Osteoblast (primary cell): Measurements from ENCODE around the gene CPEB1. TPM values are rescaled to one million over a fixed set of nuclear protein-coding genes. Genes with fewer than 3 reads are reported as not detected.

Source experiments
- DNase-seq: peaks from one replicate; pipeline ENCODE4 v3.0.0; 2011; ENCODE audit warnings: low spot score, mixed read lengths; ENCODE audit not compliant: insufficient read length; ENCODE audit errors: missing footprints
- H2AFZ ChIP-seq: 2 replicates; pipeline ENCODE4 v1.6.0; 2011; ENCODE audit warnings: mild to moderate bottlenecking, low read length
- H3K27ac ChIP-seq: 2 replicates; pipeline ENCODE4 v1.5.1; 2011; ENCODE audit warnings: mild to moderate bottlenecking, low read depth, low read length, moderate library complexity
- H3K27me3 ChIP-seq: 2 replicates; pipeline ENCODE4 v1.6.0; 2012; ENCODE audit warnings: mild to moderate bottlenecking, control low read depth, inconsistent platforms, low read length, moderate library complexity; ENCODE audit not compliant: insufficient read depth
- H3K36me3 ChIP-seq: 2 replicates; pipeline ENCODE4 v1.5.1; 2011; ENCODE audit warnings: mild to moderate bottlenecking, low read length, control low read depth, moderate library complexity; ENCODE audit not compliant: insufficient read depth
- H3K4me1 ChIP-seq: 2 replicates; pipeline ENCODE4 v1.5.1; 2011; ENCODE audit warnings: mild to moderate bottlenecking, low read length, control low read depth, moderate library complexity; ENCODE audit not compliant: insufficient read depth
- H3K4me2 ChIP-seq: 2 replicates; pipeline ENCODE4 v1.6.0; 2011; ENCODE audit warnings: mild to moderate bottlenecking, low read length; ENCODE audit not compliant: insufficient read depth
- H3K4me3 ChIP-seq: fragments of 200-600 bp; sonication (generic); 3 replicates; pipeline ENCODE4 v1.5.1; 2012; ENCODE audit warnings: mild to moderate bottlenecking, low read length, inconsistent platforms; ENCODE audit not compliant: insufficient read depth
- H3K79me2 ChIP-seq: 2 replicates; pipeline ENCODE4 v1.6.0; 2012; ENCODE audit warnings: mild to moderate bottlenecking, low read length, control low read depth, inconsistent platforms; ENCODE audit not compliant: insufficient read depth
- H3K9me3 ChIP-seq: 2 replicates; pipeline ENCODE4 v1.5.1; 2011; ENCODE audit warnings: low read depth, low read length, control low read depth
- H4K20me1 ChIP-seq: 2 replicates; pipeline ENCODE4 v1.6.0; 2012; ENCODE audit warnings: mild to moderate bottlenecking, low read length, control low read depth; ENCODE audit not compliant: insufficient read depth
- total RNA-seq: library from RNA; depleted of rRNA; stranded (reverse); fragments of >200 nt; gene quantifications from 2 replicates; pipeline ENCODE4 v1.2.3, GENCODE V29; 2012
- TF ChIP-seq, protein P1 (sequence below): IDR thresholded peaks from 2 replicates; pipeline ENCODE4 v1.5.1; 2011; ENCODE audit warnings: mild to moderate bottlenecking, low read depth, low read length, moderate library complexity; ENCODE audit errors: extremely low read depth

Gene CPEB1
- total RNA-seq, 1 donor: 36.6 TPM

DNA sequence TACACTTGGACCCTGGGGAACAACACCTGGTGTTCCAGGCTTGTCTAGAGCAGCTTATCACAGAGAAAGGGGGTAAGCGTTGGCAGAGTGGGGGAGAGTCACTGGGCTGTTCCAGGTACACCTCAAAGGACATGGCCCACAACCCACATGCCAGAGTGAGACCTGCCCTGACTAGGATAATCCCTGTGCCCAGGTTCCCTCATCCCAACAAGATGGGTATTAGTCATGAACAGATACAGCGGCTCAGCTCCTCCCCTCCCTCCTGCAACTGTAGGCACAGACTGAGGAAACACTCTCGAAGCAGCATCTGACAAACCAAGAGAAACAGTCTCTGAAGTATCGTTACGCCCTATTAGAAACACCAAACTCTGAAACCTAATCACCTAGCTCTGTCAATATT lies 74.9 kb downstream of the CPEB1 start:
- DNase-seq: peak; percentile 17
- Histone ChIP-seq H3K36me3 (no peaks in the 10 kb centered on the region), H3K27ac (peak overlapping the region; percentile 85), H3K4me2 (peak overlapping the region; percentile 93), H3K4me3 (peak overlapping the region; percentile 76), H4K20me1 (no peaks in the 10 kb centered on the region), H3K27me3 (no peaks in the 10 kb centered on the region), H3K79me2 (peaks cover 24% of the 10 kb centered on the region), H2AFZ (peak overlapping the region; percentile 98), H3K9me3 (no peaks in the 10 kb centered on the region), H3K4me1 (peaks cover 28% of the 10 kb centered on the region)
- TF ChIP-seq, protein P1, sequence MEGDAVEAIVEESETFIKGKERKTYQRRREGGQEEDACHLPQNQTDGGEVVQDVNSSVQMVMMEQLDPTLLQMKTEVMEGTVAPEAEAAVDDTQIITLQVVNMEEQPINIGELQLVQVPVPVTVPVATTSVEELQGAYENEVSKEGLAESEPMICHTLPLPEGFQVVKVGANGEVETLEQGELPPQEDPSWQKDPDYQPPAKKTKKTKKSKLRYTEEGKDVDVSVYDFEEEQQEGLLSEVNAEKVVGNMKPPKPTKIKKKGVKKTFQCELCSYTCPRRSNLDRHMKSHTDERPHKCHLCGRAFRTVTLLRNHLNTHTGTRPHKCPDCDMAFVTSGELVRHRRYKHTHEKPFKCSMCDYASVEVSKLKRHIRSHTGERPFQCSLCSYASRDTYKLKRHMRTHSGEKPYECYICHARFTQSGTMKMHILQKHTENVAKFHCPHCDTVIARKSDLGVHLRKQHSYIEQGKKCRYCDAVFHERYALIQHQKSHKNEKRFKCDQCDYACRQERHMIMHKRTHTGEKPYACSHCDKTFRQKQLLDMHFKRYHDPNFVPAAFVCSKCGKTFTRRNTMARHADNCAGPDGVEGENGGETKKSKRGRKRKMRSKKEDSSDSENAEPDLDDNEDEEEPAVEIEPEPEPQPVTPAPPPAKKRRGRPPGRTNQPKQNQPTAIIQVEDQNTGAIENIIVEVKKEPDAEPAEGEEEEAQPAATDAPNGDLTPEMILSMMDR: no peak

DNA sequence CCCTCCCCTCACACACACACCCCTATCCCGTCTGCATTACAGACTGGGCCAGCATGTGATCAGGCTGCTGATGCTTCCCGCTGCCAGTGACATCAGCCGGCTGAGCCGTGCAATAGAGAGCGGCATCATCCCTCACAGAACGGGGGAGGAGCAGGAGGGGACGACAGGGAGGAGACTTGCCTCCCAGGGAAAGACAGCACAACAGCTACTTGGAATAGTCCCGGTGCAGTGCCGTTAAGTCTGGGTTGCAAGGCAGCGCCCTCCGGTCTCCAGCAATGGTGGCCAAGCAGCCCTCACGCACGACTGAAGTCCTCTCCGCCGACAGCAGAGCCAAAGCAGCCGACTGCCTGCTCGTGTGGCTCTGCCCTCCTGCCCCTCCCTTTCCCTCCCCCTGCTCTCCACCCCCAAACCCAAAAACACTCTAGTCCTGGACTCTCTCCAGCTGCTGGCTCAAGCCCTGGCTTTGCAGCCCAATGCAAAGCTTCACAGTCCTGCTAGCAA lies 75.4 kb downstream of the CPEB1 start:
- H3K27ac ChIP-seq: peak overlapping the region; percentile 85
- H4K20me1 ChIP-seq: no peaks in the 10 kb centered on the region
- H3K36me3 ChIP-seq: no peaks in the 10 kb centered on the region
- peak; percentile 91 for DNase-seq
- H3K4me3 ChIP-seq: peak overlapping the region; percentile 76
- no peaks in the 10 kb centered on the region for H3K27me3 ChIP-seq
- peak overlapping the region; percentile 93 for H3K4me2 ChIP-seq
- TF ChIP-seq, protein P1: no peak
- H3K4me1 ChIP-seq: peaks cover 34% of the 10 kb centered on the region
- no peaks in the 10 kb centered on the region for H3K9me3 ChIP-seq
- H2AFZ ChIP-seq: peak overlapping the region; percentile 98
- peaks cover 24% of the 10 kb centered on the region for H3K79me2 ChIP-seq

DNA sequence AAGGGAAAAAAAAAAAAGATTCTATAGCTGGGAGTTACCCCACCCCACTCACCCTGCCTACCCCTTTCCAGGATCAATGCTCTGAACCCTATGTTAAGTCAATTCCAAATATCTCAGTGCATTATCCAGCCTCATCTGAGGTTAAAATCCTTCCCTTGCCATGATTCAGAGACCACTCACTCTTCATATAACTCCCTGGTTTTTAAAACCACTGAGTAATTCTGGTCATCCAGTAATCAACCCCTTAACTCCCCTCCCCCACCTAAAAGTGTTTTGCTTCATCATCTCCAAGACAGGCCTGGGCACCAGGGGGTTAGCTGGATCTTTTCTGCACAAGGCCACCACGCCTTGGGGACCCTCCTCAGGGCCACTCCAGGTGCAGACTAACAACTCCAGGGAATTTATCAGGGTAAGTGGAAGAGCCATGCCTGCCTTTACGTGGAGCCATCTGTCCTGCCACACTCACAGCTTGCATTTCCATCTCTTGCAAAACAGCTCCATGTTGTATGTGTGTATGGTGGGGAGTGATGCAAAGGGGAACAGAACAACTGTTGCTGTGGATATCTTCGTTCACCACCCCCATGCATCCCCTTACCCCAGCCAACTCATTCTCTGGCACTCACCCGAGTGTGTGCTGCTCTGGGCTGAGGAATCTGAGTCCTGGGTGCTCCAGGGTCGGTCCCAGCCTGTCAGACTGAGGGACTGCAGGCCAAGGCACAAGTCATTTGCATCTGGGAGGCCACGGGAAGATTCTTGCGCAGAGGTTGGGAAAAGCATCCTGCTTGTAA lies 76.2 kb downstream of the CPEB1 start:
- DNase-seq: peak; percentile 62
- Histone ChIP-seq H4K20me1 (no peaks in the 10 kb centered on the region), H3K36me3 (no peaks in the 10 kb centered on the region), H3K27me3 (no peaks in the 10 kb centered on the region), H3K79me2 (peaks cover 25% of the 10 kb centered on the region), H3K4me1 (peaks cover 40% of the 10 kb centered on the region), H3K4me3 (peak overlapping the region; percentile 76), H3K4me2 (peak overlapping the region; percentile 93), H3K9me3 (no peaks in the 10 kb centered on the region), H2AFZ (peak overlapping the region; percentile 98), H3K27ac (peak overlapping the region; percentile 85)
- TF ChIP-seq, protein P1: no peak

DNA sequence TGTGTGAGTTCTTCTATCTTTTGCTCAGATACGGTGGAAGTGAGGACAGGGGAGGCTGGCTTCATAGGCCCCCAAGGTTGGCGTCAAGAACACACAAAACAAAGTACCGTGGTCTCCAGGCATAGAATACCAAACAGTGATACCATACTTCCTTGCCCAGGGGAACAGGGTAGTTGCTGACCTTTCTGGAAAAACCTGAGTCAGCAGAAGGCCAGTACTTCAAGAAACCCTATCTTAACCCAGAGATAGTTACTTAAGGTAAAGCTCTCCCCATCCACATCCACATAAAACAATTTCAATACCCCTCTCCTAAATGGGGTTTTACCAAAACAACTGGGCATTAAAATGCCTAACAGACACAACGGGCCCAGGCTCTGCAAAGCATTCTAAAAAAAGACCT lies 77.3 kb downstream of the CPEB1 start:
- Histone ChIP-seq H3K4me3 (no peak overlapping the region), H3K36me3 (no peaks in the 10 kb centered on the region), H3K27ac (no peak overlapping the region), H2AFZ (no peak overlapping the region), H3K9me3 (no peaks in the 10 kb centered on the region), H3K4me1 (peaks cover 40% of the 10 kb centered on the region), H3K27me3 (no peaks in the 10 kb centered on the region), H4K20me1 (no peaks in the 10 kb centered on the region), H3K4me2 (no peak overlapping the region), H3K79me2 (peaks cover 31% of the 10 kb centered on the region)
- no peak for DNase-seq
- TF ChIP-seq, protein P1: no peak
